HCT116 (cell line): ENCODE data around the gene SART3. TPM values are rescaled to one million over a fixed set of nuclear protein-coding genes. Genes with fewer than 3 reads are reported as not detected.

Experiments used
- ATAC-seq: fragments of 200-7000 bp; cut with Tn5 transposase; 2 replicates; pipeline ENCODE4 v1.9.1; 2020; ENCODE audit warnings: mild to moderate bottlenecking, moderate library complexity
- BruUV-seq: library from RNA; stranded (reverse); fragments of 400-500 nt; replicated peaks from 2 replicates; lab custom pipeline; 2021; lab: Mats Ljungman, UMichigan
- CTCF ChIA-PET: fragments of 300-600 bp; sonication (Branson Sonifier 250); formaldehyde crosslinking; loops from one replicate; lab custom pipeline; 2021; ENCODE audit warnings: antibody characterized with exemption; lab: Charles Lee
- POLR2A ChIA-PET: fragments of 300-600, 350-600 bp; sonication (Branson Sonifier 250); formaldehyde crosslinking; loops from one replicate; lab custom pipeline; 2021; ENCODE audit warnings: antibody characterized with exemption; lab: Charles Lee
- RAD21 ChIA-PET, 2 experiments: fragments of 300-600 bp; sonication (Branson Sonifier 250); formaldehyde crosslinking; loops; one replicate each; lab custom pipeline; 2023; ENCODE audit warnings: low total read pairs in 2 of 2; ENCODE audit not compliant: uncharacterized antibody in 2 of 2, unreplicated experiment in 2 of 2, low non-redundant PET in 1 of 2; lab: Charles Lee
- DNase-seq: peaks from one replicate; pipeline ENCODE4 v3.0.0-alpha.2; 2010; ENCODE audit warnings: low read depth, low spot score
- H2AFZ ChIP-seq: fragments of 200-600 bp; shearing (Covaris generic), sonication (generic); 2 replicates; pipeline ENCODE4 v1.6.1; 2017; ENCODE audit warnings: low read depth, mixed run types, mixed read lengths, antibody characterized with exemption, low read length; ENCODE audit not compliant: poor library complexity, severe bottlenecking
- H3K27ac ChIP-seq: 2 replicates; pipeline ENCODE4 v1.5.1; 2012; ENCODE audit warnings: low read depth, low read length
- H3K27me3 ChIP-seq: fragments of 200-600 bp; sonication (generic); 2 replicates; pipeline ENCODE4 v1.6.1; 2016; ENCODE audit warnings: mixed run types, low read length, mixed read lengths; ENCODE audit not compliant: insufficient read depth
- H3K36me3 ChIP-seq, 2 experiments: fragments of 200-500 bp in 1 of 2; fragments of 200-600 bp in 1 of 2; sonication (Bioruptor generic) in 1 of 2; sonication (generic) in 1 of 2; 2 replicates each; pipeline versions ENCODE4 v1.5.1 to v1.6.1; 2014 to 2016; ENCODE audit warnings: low read length in 2 of 2, inconsistent platforms in 1 of 2, mixed read lengths in 1 of 2, mixed run types in 1 of 2; ENCODE audit not compliant: insufficient read depth in 2 of 2, control insufficient read depth in 1 of 2
- H3K4me1 ChIP-seq, 2 experiments: fragments of 200-600 bp in 1 of 2; sonication (generic) in 1 of 2; 2 replicates each; pipeline versions ENCODE4 v1.5.1 to v1.6.1; 2012 to 2017; ENCODE audit warnings: low read length in 2 of 2, inconsistent platforms in 1 of 2, mild to moderate bottlenecking in 1 of 2, mixed read lengths in 1 of 2, mixed run types in 1 of 2, moderate library complexity in 1 of 2; ENCODE audit not compliant: insufficient read depth in 2 of 2, control insufficient read depth in 1 of 2
- H3K4me2 ChIP-seq: fragments of 200-600 bp; sonication (generic); 2 replicates; pipeline ENCODE4 v1.6.1; 2017; ENCODE audit warnings: mixed run types, low read length, mixed read lengths
- H3K4me3 ChIP-seq, 2 experiments: fragments of 200-600 bp in 1 of 2; sonication (generic) in 1 of 2; replicated peaks in 1 of 2; 2 replicates each; pipeline ENCODE4 v1.5.1; 2011 to 2016; ENCODE audit warnings: low read length in 2 of 2, control low read depth in 1 of 2, low read depth in 1 of 2, mild to moderate bottlenecking in 1 of 2, mixed read lengths in 1 of 2, mixed run types in 1 of 2
- H3K79me2 ChIP-seq: fragments of 200-600 bp; sonication (generic); 2 replicates; pipeline ENCODE4 v1.6.1; 2017; ENCODE audit warnings: mild to moderate bottlenecking, mixed run types, low read length, moderate library complexity, mixed read lengths; ENCODE audit not compliant: insufficient read depth
- H3K9ac ChIP-seq: fragments of 200-600 bp; sonication (generic); 2 replicates; pipeline ENCODE4 v1.6.1; 2016; ENCODE audit warnings: low read length, mixed read lengths
- H3K9me2 ChIP-seq: fragments of 200-600 bp; sonication (generic), shearing (Covaris generic); 2 replicates; pipeline ENCODE4 v1.6.1; 2017; ENCODE audit warnings: mixed run types, mild to moderate bottlenecking, moderate library complexity; ENCODE audit not compliant: insufficient read depth
- H3K9me3 ChIP-seq, 2 experiments: fragments of 200-500 bp in 1 of 2; fragments of 200-600 bp in 1 of 2; sonication (Bioruptor generic) in 1 of 2; sonication (generic) in 1 of 2; 2 replicates each; pipeline ENCODE4 v1.6.1; 2014 to 2017; ENCODE audit warnings: low read length in 2 of 2, mixed read lengths in 2 of 2, inconsistent platforms in 1 of 2, low read depth in 1 of 2, mild to moderate bottlenecking in 1 of 2, mixed run types in 1 of 2, moderate library complexity in 1 of 2; ENCODE audit not compliant: control insufficient read depth in 1 of 2, insufficient read depth in 1 of 2
- H4K20me1 ChIP-seq: fragments of 200-600 bp; sonication (generic), shearing (Covaris generic); 2 replicates; pipeline ENCODE4 v1.6.1; 2017; ENCODE audit warnings: mixed run types, mild to moderate bottlenecking, moderate library complexity; ENCODE audit not compliant: insufficient read depth
- EGR1 ChIP-seq: IDR thresholded peaks from 2 replicates; pipeline ENCODE4 v1.6.1; 2012; ENCODE audit warnings: low read depth
- ELF1 ChIP-seq: IDR thresholded peaks from 2 replicates; pipeline ENCODE4 v1.6.1; 2012; ENCODE audit warnings: low read depth, borderline replicate concordance
- EZH2 ChIP-seq: fragments of 200-600 bp; sonication (generic); IDR thresholded peaks from 2 replicates; pipeline ENCODE4 v1.6.1; 2017; ENCODE audit warnings: antibody characterized with exemption, mixed run types
- FOSL1 ChIP-seq: IDR thresholded peaks from 2 replicates; pipeline ENCODE4 v1.6.1; 2012; ENCODE audit warnings: low read depth
- JUND ChIP-seq: IDR thresholded peaks from 2 replicates; pipeline ENCODE4 v1.6.1; 2012
- POLR2A ChIP-seq: IDR thresholded peaks from 2 replicates; pipeline ENCODE4 v1.7.0; 2011; ENCODE audit warnings: borderline replicate concordance; ENCODE audit not compliant: insufficient read depth, insufficient read length; ENCODE audit errors: extremely low read depth
- POLR2AphosphoS5 ChIP-seq: IDR thresholded peaks from 2 replicates; pipeline ENCODE4 v1.6.1; 2011; ENCODE audit warnings: mild to moderate bottlenecking, low read depth, low read length, moderate library complexity
- REST ChIP-seq: IDR thresholded peaks from 2 replicates; pipeline ENCODE4 v1.6.1; 2012; ENCODE audit warnings: low read depth
- SIN3A ChIP-seq: IDR thresholded peaks from 2 replicates; pipeline ENCODE4 v1.6.1; 2012; ENCODE audit warnings: low read depth
- SP1 ChIP-seq: IDR thresholded peaks from 2 replicates; pipeline ENCODE4 v1.6.1; 2012; ENCODE audit warnings: low read depth
- SRF ChIP-seq: IDR thresholded peaks from 2 replicates; pipeline ENCODE4 v1.6.1; 2012; ENCODE audit warnings: low read depth
- TCF7L2 ChIP-seq: IDR thresholded peaks from 2 replicates; pipeline ENCODE4 v1.7.0; 2011; ENCODE audit warnings: borderline replicate concordance, inconsistent platforms; ENCODE audit not compliant: insufficient read depth, insufficient read length; ENCODE audit errors: extremely low read depth
- YY1 ChIP-seq: IDR thresholded peaks from 2 replicates; pipeline ENCODE4 v1.6.1; 2011; ENCODE audit warnings: low read length, low read depth, moderate library complexity, mild to moderate bottlenecking; ENCODE audit not compliant: insufficient replicate concordance; ENCODE audit errors: extremely low read depth
- intact Hi-C: fragments of 100-400 bp; cut with micrococcal nuclease; formaldehyde crosslinking; loops from 2 replicates; pipeline ENCODE4 v1.10.0; 2022
- total RNA-seq: library from RNA; stranded (reverse); gene quantifications from one replicate; pipeline ENCODE4 v1.2.1, GENCODE V29; 2021; ENCODE audit not compliant: unreplicated experiment
- TF ChIP-seq, protein P1 (sequence below), 3 experiments: fragments of 200-600 bp in 1 of 3; sonication (generic) in 1 of 3; IDR thresholded peaks in 2 of 3; conservative IDR thresholded peaks in 1 of 3; 2 replicates each; pipeline ENCODE4 v1.5.1; 2012 to 2017; ENCODE audit warnings: low read depth in 2 of 3, low read length in 2 of 3, antibody characterized with exemption in 1 of 3, borderline replicate concordance in 1 of 3, control low read depth in 1 of 3, mild to moderate bottlenecking in 1 of 3, mixed read lengths in 1 of 3, mixed run types in 1 of 3, moderate library complexity in 1 of 3; ENCODE audit not compliant: insufficient read depth in 1 of 3

Gene SART3
- total RNA-seq, 1 experiment from 2014 or later: 76.1 TPM

GRCh38 chr12:108582509-108582908 is 21.5 kb upstream of the SART3 start:
- TF ChIP-seq JUND (no peak), POLR2AphosphoS5 (no peak), SIN3A (no peak)
- RAD21 ChIA-PET: no interaction called here
- H3K9ac ChIP-seq: no peak overlapping the region

GRCh38 chr12:108581311-108582227 is 20.6 kb upstream of the SART3 start:
- ChIA-PET RAD21 (no interaction called here), POLR2A (no interaction called here), CTCF (no interaction called here)
- H3K4me3 ChIP-seq: no peak overlapping the region
- no peaks in the 10 kb centered on the region for H3K9me3 ChIP-seq
- H3K27me3 ChIP-seq: no peaks in the 10 kb centered on the region
- no TSS peak for BruUV-seq
- DNase-seq: no peak
- no peak overlapping the region for H2AFZ ChIP-seq
- H3K4me1 ChIP-seq: no peaks in the 10 kb centered on the region
- no peaks in the 10 kb centered on the region for H4K20me1 ChIP-seq
- no peak overlapping the region for H3K27ac ChIP-seq
- H3K4me2 ChIP-seq: no peak overlapping the region
- intact Hi-C loops: no loop called here
- no peaks in the 10 kb centered on the region for H3K36me3 ChIP-seq
- no peaks in the 10 kb centered on the region for H3K79me2 ChIP-seq
- H3K9me2 ChIP-seq: no peaks in the 10 kb centered on the region
- TF ChIP-seq EGR1 (no peak), FOSL1 (no peak), JUND (no peak), TCF7L2 (no peak), YY1 (no peak), ELF1 (no peak), POLR2A (no peak), REST (no peak), SP1 (no peak), EZH2 (no peak), SRF (no peak)
- TF ChIP-seq, protein P1, sequence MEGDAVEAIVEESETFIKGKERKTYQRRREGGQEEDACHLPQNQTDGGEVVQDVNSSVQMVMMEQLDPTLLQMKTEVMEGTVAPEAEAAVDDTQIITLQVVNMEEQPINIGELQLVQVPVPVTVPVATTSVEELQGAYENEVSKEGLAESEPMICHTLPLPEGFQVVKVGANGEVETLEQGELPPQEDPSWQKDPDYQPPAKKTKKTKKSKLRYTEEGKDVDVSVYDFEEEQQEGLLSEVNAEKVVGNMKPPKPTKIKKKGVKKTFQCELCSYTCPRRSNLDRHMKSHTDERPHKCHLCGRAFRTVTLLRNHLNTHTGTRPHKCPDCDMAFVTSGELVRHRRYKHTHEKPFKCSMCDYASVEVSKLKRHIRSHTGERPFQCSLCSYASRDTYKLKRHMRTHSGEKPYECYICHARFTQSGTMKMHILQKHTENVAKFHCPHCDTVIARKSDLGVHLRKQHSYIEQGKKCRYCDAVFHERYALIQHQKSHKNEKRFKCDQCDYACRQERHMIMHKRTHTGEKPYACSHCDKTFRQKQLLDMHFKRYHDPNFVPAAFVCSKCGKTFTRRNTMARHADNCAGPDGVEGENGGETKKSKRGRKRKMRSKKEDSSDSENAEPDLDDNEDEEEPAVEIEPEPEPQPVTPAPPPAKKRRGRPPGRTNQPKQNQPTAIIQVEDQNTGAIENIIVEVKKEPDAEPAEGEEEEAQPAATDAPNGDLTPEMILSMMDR (IDR thresholded peaks at IDR 0.05 in 2 of 3, conservative IDR thresholded peaks at IDR 0.05 in 1 of 3; ENCODE audit: borderline replicate concordance in 1 of 3, insufficient read depth in 1 of 3, low read depth in 2 of 3, low read length in 2 of 3): no peak
- no peak overlapping the region for H3K9ac ChIP-seq
- no peak for ATAC-seq

More at GRCh38 chr12:108582509-108582908, 21.5 kb upstream of the SART3 start:
- Histone ChIP-seq H3K79me2 (no peaks in the 10 kb centered on the region), H3K4me1 (no peaks in the 10 kb centered on the region), H3K4me3 (no peak overlapping the region), H3K9me2 (no peaks in the 10 kb centered on the region), H3K27ac (no peak overlapping the region), H4K20me1 (no peaks in the 10 kb centered on the region), H2AFZ (no peak overlapping the region), H3K36me3 (no peaks in the 10 kb centered on the region), H3K9me3 (no peaks in the 10 kb centered on the region), H3K27me3 (no peaks in the 10 kb centered on the region), H3K4me2 (no peak overlapping the region)
- intact Hi-C loops: no loop called here
- no peak for ATAC-seq
- ChIA-PET POLR2A (no interaction called here), CTCF (no interaction called here)
- no peak for DNase-seq
- no TSS peak for BruUV-seq
